Aortic smooth muscle cell (primary cell): ENCODE results near the gene GLIS1. TPM values are rescaled to one million over a fixed set of nuclear protein-coding genes. Genes with fewer than 3 reads are reported as not detected.

Source experiments
- total RNA-seq: library from RNA; depleted of rRNA; stranded (reverse); fragments of >200 nt; gene quantifications from 2 replicates; pipeline ENCODE4 v1.2.3, GENCODE V29; 2014

The GLIS1 gene
- total RNA-seq, result 0.81 and 1.1 TPM in 2 replicates

DNA sequence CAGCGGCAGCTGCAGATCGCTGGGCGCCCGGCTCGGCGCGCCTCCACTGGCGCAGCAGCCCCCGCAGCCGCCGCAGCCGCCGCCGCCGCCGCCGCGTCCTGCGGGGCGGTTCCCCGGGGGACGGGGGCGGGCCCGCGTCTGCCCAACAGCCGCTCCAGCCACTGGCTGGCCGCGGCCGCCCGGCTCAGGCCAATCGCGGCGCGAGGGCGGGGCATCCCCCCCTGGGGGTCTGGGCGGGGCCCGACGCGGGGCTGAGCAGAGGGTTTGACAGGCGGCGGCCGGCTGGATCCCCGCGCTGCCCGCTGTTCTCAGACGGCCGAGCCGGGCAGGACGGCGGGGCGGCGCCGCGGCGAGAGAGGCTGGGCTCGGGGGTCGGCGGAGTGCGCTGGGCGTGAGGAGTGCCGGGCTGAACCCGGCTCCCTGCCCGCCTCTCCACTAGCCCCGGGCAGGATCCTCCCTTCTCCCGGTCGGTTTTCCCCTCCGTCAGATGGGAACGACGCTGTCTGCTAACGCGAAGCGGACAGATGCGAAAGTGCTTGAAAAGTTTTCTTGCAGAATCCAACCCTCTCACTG lies at the start of gene GLIS1:
TSS of gene GLIS1 (minus strand) at position 56 of the 573 bp plus-strand sequence. CDS start 1,100 bp downstream, outside the sequence.

DNA sequence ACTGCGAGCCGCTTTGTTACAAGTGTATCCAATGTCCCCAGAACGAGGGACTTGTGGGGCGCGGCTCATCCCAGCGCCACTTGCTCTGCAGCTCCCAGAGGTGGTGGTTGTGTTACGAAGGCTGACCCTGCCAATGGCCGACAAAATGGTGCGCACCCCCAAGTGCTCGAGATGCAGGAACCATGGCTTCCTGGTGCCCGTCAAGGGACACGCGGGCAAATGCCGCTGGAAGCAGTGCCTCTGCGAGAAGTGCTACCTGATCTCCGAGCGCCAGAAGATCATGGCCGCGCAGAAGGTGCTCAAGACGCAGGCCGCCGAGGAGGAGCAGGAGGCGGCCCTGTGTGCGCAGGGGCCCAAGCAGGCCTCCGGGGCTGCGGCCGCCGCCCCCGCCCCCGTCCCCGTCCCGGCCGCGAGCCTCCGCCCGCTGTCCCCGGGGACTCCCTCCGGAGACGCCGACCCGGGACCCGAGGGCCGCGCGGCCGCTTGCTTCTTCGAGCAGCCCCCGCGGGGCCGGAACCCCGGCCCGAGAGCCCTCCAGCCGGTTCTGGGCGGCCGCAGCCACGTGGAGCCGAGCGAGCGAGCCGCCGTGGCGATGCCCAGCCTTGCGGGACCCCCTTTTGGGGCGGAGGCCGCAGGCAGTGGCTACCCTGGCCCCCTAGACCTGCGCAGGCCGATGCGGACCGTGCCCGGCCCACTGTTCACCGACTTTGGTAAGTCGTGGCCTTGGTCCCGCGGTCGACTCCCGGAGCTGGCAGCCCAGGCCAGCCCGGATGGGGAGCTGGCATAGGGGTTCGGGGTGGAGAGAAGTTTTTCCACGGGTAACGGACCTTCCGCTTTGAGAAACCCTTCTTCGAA lies 279.4 kb downstream of the GLIS1 start, which contains the start of gene DMRTB1:
TSS of gene DMRTB1 (plus strand) at position 79 of the 855 bp plus-strand sequence. CDS start at position 134, 55 bp downstream.

Other genes starting within 250 kb of the GLIS1 start
- gene NDC1, start 99.1 kb upstream of the GLIS1 start, total RNA-seq, result 10.4 and 15.9 TPM in 2 replicates
- 24.8 and 28.5 TPM in 2 replicates for gene YIPF1, start 150.6 kb upstream of the GLIS1 start, total RNA-seq
- not detected in 2 replicates for gene DIO1, start 155.0 kb upstream of the GLIS1 start, total RNA-seq
- gene IFT25, start 206.5 kb upstream of the GLIS1 start, total RNA-seq, result 25.8 and 26.3 TPM in 2 replicates
- 17.3 and 21.1 TPM in 2 replicates for gene LRRC42, start 207.2 kb upstream of the GLIS1 start, total RNA-seq